NT2/D1 (cell line): ENCODE results near the gene EPN3.

Source experiments
- DNase-seq: peaks from one replicate; pipeline ENCODE4 v3.0.0-alpha.2; 2011; ENCODE audit warnings: low read depth, low spot score
- H3K27me3 ChIP-seq: 2 replicates; pipeline ENCODE4 v1.6.0; 2011; ENCODE audit warnings: mild to moderate bottlenecking; ENCODE audit not compliant: insufficient read length, insufficient read depth
- H3K36me3 ChIP-seq: 2 replicates; pipeline ENCODE4 v1.6.1; 2011; ENCODE audit warnings: mild to moderate bottlenecking, low read length, mixed read lengths; ENCODE audit not compliant: insufficient read depth, insufficient read length
- H3K4me1 ChIP-seq: 2 replicates; pipeline ENCODE4 v1.5.1; 2011; ENCODE audit not compliant: insufficient read depth, insufficient read length
- H3K4me3 ChIP-seq: 2 replicates; pipeline ENCODE4 v1.5.1; 2011; ENCODE audit warnings: low read depth; ENCODE audit not compliant: insufficient read length
- H3K9ac ChIP-seq: 2 replicates; pipeline ENCODE4 v1.6.0; 2011; ENCODE audit warnings: low read depth; ENCODE audit not compliant: insufficient read length
- H3K9me3 ChIP-seq: 2 replicates; pipeline ENCODE4 v1.5.1; 2011; ENCODE audit warnings: mild to moderate bottlenecking, low read length; ENCODE audit not compliant: insufficient read depth
- SUZ12 ChIP-seq: IDR thresholded peaks from 2 replicates; pipeline ENCODE4 v1.6.1; 2011; ENCODE audit not compliant: insufficient read length, insufficient read depth; ENCODE audit errors: extremely low read depth
- YY1 ChIP-seq: IDR thresholded peaks from 2 replicates; pipeline ENCODE4 v1.6.1; 2011; ENCODE audit not compliant: insufficient read length, insufficient read depth
- ZNF274 ChIP-seq: IDR thresholded peaks from 2 replicates; pipeline ENCODE4 v1.6.1; 2011; ENCODE audit warnings: mild to moderate bottlenecking, low read depth, low read length

The EPN3 gene

DNA sequence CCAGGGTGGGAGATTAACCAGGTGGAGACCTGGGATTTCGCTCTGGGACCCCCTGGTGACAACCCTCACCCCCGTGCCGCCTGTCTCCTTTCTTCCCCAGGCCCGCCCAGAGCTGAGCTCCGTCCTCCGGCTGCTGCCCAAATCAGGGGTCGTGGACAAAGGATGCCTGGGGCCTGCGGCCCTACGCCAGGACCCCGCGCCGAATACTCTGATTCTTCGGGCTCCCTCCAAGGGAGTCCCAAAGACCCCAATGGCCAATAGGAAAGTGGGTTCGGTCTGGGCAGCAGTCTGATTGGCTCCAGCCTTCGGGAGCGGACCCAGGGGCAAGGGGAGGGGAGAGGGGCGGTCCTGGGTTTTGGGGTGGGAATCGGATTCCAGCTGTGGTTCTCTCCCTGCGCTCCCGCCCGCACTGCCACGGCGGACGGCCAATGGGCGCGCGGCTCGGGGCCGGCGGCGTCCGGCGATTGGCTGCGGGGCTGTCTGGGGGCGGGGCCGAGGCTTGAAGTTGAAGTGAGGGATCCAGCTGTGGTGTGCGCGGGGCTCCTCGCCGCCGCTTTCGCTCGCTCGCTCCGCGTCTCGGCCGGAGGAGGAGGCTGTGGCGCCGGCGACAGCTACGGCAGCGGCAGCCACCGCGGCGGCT, 27.8 kb downstream of the EPN3 start, which contains the start of gene CACNA1G:
TSS of gene CACNA1G (plus strand) at position 531 of the 640 bp plus-strand sequence. CDS start 745 bp downstream, outside the sequence.
- TF ChIP-seq SUZ12 (no peak), ZNF274 (no peak)
- Histone ChIP-seq H3K9ac (peak within 1 kb of the TSS; percentile 77), H3K9me3 (no peaks in the 10 kb centered on the region), H3K27me3 (peaks cover 60% of the 10 kb centered on the region), H3K4me1 (peaks cover 41% of the 10 kb centered on the region), H3K36me3 (peaks cover 7% of the 10 kb centered on the region), H3K4me3 (peak within 1 kb of the TSS; percentile 60)
- peak; percentile 85 for DNase-seq

DNA sequence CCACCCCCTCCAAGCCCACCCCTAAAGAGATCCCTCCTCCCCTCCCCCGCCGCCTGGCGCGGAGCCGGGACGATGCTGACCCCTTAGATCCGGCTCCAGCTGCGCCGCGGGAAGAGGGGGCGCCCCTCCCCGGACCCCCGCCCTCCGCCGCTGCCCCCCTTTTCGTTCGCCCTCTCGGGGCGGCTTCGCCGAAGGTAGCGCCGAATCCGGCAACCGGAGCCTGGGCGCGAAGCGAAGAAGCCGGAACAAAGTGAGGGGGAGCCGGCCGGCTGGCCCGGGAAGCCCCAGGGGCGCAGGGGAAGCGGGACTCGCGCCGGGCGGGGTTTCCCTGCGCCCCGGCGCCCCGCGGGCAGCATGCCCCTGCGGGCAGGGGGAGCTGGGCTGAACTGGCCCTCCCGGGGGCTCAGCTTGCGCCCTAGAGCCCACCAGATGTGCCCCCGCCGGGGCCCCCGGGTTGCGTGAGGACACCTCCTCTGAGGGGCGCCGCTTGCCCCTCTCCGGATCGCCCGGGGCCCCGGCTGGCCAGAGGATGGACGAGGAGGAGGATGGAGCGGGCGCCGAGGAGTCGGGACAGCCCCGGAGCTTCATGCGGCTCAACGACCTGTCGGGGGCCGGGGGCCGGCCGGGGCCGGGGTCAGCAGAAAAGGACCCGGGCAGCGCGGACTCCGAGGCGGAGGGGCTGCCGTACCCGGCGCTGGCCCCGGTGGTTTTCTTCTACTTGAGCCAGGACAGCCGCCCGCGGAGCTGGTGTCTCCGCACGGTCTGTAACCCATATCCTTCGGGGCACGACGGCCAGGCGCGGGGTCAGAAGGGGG, 28.6 kb downstream of the EPN3 start:
- Histone ChIP-seq H3K9ac (peak overlapping the region; percentile 67), H3K9me3 (no peaks in the 10 kb centered on the region), H3K36me3 (peaks cover 4% of the 10 kb centered on the region), H3K4me3 (peak overlapping the region; percentile 54), H3K4me1 (peaks cover 44% of the 10 kb centered on the region), H3K27me3 (peaks cover 60% of the 10 kb centered on the region)
- no peak for DNase-seq
- TF ChIP-seq YY1 (no peak), SUZ12 (peak; percentile 25), ZNF274 (no peak)

DNA sequence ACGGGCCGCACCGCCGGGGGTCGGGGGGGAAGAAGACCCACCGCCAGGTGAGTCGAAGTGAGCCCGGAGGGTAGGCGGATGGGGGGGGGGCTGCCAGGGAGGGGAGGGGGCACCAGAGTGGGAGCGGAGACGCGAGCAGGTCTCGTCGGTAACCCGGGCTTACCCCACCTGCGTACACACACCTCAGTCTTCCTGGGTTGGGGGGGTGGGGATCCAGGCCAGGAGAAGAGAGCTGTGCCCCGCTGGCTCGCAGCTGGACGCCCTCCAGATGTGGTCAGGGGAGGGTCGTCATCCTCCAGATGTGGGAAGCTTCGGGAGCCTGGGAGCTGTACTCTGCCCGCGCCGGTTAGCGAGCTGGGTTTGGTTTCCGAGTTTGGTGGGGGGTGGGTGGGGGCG, 29.2 kb downstream of the EPN3 start:
- DNase-seq = no peak
- TF ChIP-seq ZNF274 = no peak
- TF ChIP-seq SUZ12 = no peak
- no peak for TF ChIP-seq YY1
- H3K4me3 ChIP-seq = peak overlapping the region; percentile 15

DNA sequence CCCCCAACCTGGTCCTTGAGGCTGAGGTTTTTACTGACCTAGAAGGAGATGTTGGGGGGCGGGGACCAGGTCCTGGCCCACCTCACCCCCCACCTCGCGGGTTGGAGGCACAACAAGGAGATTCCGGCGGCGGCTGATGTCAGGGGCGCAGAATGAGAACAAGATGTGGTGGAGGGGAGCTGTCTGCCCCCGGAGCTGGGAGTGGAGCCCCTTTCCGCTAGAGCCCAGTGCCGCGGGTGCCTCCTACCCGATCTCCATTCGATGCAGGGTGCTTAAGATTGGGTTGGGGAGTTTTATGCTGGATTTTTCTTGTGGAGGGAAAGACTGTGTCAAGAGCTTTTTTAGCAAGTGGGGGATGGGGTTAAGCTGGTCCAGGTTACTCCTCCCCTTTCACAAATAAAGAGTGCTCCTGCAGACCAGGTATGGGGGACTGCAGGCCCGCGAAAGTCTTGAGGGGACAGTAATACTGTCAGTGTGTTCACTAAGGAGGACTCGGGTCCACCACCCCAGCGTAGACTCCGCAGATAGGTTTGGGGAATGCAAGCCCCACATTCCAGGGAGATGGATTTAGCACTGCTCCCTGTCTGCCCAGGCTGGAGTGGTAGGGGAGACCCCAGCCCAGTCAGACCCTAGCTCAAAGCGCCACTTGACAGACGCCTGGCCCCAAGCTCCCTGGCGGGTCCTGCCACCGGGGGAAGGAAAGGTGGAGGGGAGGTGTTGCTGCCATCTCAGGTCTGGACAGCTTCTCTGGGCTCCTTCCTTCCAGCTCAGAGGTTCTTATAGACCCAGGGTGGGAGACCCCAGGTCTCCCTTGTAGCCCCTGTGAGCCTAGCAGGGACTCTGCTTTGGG, 29.9 kb downstream of the EPN3 start:
- TF ChIP-seq ZNF274 = no peak
- TF ChIP-seq SUZ12 = peak; percentile 31
- Histone ChIP-seq H3K9me3 (no peaks in the 10 kb centered on the region), H3K4me1 (peaks cover 36% of the 10 kb centered on the region), H3K9ac (peak overlapping the region; percentile 67), H3K4me3 (peak overlapping the region; percentile 4), H3K27me3 (peaks cover 53% of the 10 kb centered on the region), H3K36me3 (no peaks in the 10 kb centered on the region)
- DNase-seq = no peak

More for the DNA sequence above, 29.2 kb downstream of the EPN3 start:
- peaks cover 43% of the 10 kb centered on the region for H3K4me1 ChIP-seq
- H3K9ac ChIP-seq = no peak overlapping the region
- no peaks in the 10 kb centered on the region for H3K9me3 ChIP-seq
- H3K27me3 ChIP-seq = peaks cover 59% of the 10 kb centered on the region
- peaks cover under 1% of the 10 kb centered on the region for H3K36me3 ChIP-seq

DNA sequence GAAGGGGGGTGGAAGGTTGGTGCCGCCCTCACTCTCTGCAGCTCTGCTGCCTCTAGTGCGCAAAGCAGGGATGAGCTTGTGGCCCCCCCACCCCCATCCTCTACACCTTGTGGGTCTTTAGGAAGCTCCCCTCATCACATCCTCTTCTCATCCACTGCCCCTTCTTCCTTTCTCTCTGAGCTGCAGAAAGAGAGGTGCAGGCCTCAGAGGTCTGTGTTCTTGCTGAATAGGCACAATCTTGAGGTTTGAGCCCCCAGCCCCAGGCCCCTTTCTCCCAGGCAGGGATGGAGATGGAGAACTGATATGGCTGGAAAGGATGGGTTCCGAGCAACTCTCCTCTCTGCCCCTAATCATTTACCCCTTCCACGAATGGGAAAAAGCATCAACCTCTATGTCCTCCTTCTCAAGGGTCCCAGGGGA, 30.6 kb downstream of the EPN3 start:
- no peaks in the 10 kb centered on the region for H3K36me3 ChIP-seq
- H3K9me3 ChIP-seq = no peaks in the 10 kb centered on the region
- DNase-seq = no peak
- no peak overlapping the region for H3K4me3 ChIP-seq
- TF ChIP-seq ZNF274 (no peak), SUZ12 (no peak), YY1 (no peak)
- H3K27me3 ChIP-seq = peaks cover 51% of the 10 kb centered on the region
- peaks cover 40% of the 10 kb centered on the region for H3K4me1 ChIP-seq
- no peak overlapping the region for H3K9ac ChIP-seq

DNA sequence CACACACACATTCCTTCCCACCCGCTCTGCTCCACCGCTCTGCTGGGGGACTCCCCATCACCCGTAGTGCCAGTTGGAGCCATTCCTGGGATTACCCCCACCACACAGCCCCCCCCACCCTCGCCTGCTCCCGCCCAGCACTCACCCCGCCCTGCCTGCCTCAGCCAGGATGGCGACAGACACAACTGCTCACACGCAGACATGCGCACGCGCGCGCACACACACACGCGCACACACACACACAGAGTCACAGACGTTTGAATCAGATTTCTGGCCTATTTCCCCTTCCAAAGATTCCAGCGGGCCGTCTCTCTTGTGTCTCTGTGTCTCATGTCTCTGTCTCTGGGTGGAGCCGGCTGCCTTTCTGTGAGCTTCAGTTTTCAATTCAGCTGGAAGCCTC, 32.4 kb downstream of the EPN3 start:
- TF ChIP-seq SUZ12 (no peak), YY1 (no peak), ZNF274 (no peak)
- Histone ChIP-seq H3K4me3 (no peak overlapping the region), H3K9me3 (no peaks in the 10 kb centered on the region), H3K36me3 (no peaks in the 10 kb centered on the region), H3K27me3 (peaks cover 35% of the 10 kb centered on the region), H3K9ac (no peak overlapping the region), H3K4me1 (peaks cover 38% of the 10 kb centered on the region)
- DNase-seq = no peak
